Activated naive CD4-positive, alpha-beta T cell (primary cell): ENCODE data around the gene CREBRF.
"Not testable (repeated sequence)": the region's sequence is repeated elsewhere in the genome, so short reads cannot be mapped to it uniquely, and the experiment has no call there.

Source experiments
- DNase-seq, 4 experiments: peaks; one replicate each; lab custom pipeline; 2025; lab: John Stamatoyannopoulos, UW

Gene CREBRF

GRCh38 chr5:173035904-173036707 lies 20.0 kb upstream of the CREBRF start:
- DNase-seq: no peak

- DNase-seq: no peak
Measured at GRCh38 chr5:173039188-173039587, 17.0 kb upstream of the CREBRF start.

- DNase-seq: no peak
Measured at GRCh38 chr5:173039964-173040363, 16.2 kb upstream of the CREBRF start.

- DNase-seq: no peak
Measured at GRCh38 chr5:173041881-173042762, 14.0 kb upstream of the CREBRF start.

GRCh38 chr5:173042763-173043107 lies 13.4 kb upstream of the CREBRF start:
- no peak for DNase-seq

- DNase-seq: no peak
Measured at GRCh38 chr5:173045474-173045873, 10.7 kb upstream of the CREBRF start.

- not testable (repeated sequence) for DNase-seq
Measured at GRCh38 chr5:173047096-173047837, 8.9 kb upstream of the CREBRF start.

- no peak for DNase-seq
Measured at GRCh38 chr5:173047838-173048105, 8.4 kb upstream of the CREBRF start.

- no peak for DNase-seq
Measured at GRCh38 chr5:173050791-173051190, 5.4 kb upstream of the CREBRF start.

GRCh38 chr5:173051746-173052145 lies 4.4 kb upstream of the CREBRF start:
- no peak for DNase-seq

- no peak for DNase-seq
Measured at GRCh38 chr5:173053041-173053440, 3.1 kb upstream of the CREBRF start.

- no peak for DNase-seq
Measured at GRCh38 chr5:173055042-173055721, 970 bp upstream of the CREBRF start.

GRCh38 chr5:173055722-173055982 lies 500 bp upstream of the CREBRF start:
- DNase-seq: no peak

GRCh38 chr5:173056783-173057061 lies 570 bp downstream of the CREBRF start:
- DNase-seq: peak in 3 of 4 experiments; percentile 87 to 92 (median 89)

- DNase-seq: peak; percentile 97 to 98 (median 98)
Measured at GRCh38 chr5:173057062-173057924, 1.1 kb downstream of the CREBRF start.

GRCh38 chr5:173062141-173062540 lies 6.0 kb downstream of the CREBRF start:
- DNase-seq: no peak

- no peak for DNase-seq
Measured at GRCh38 chr5:173065155-173065554, 9.0 kb downstream of the CREBRF start.

- no peak for DNase-seq
Measured at GRCh38 chr5:173069671-173070070, 13.5 kb downstream of the CREBRF start.

GRCh38 chr5:173075137-173075843 lies 19.1 kb downstream of the CREBRF start:
- DNase-seq: no peak

GRCh38 chr5:173075970-173076369 lies 19.8 kb downstream of the CREBRF start:
- no peak for DNase-seq

- DNase-seq: not testable (repeated sequence)
Measured at GRCh38 chr5:173076471-173076870, 20.3 kb downstream of the CREBRF start.
